GM21360 (cell line): ENCODE measurements around the gene VARS2.
"Not testable (repeated sequence)": the region's sequence is repeated elsewhere in the genome, so short reads cannot be mapped to it uniquely, and the experiment has no call there.

Experiments used
- ATAC-seq: cut with Tn5 transposase; IDR thresholded peaks from one replicate; pipeline ENCODE4 v1.9.1; 2021; ENCODE audit warnings: mild to moderate bottlenecking, moderate library complexity; ENCODE audit not compliant: unreplicated experiment

VARS2 gene

DNA sequence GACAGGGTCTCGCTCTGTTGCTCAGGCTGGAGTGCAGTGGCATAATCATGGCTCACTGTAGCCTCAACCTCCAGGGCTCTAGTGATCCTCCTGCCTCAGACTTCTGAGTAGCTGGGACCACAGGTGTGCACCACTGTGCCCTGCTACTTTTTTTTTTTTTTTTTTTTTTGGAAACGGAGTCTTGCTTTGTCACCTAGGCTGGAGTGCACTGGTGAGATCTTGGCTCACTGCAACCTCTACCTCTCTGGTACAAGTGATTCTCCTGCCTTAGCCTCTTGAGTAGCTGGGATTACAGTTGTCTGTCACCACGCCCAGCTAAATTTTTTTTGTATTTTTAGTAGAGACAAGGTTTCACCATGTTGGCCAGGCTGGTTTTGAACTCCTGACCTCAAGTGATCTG, 13.0 kb downstream of the VARS2 start:
- ATAC-seq = not testable (repeated sequence)

DNA sequence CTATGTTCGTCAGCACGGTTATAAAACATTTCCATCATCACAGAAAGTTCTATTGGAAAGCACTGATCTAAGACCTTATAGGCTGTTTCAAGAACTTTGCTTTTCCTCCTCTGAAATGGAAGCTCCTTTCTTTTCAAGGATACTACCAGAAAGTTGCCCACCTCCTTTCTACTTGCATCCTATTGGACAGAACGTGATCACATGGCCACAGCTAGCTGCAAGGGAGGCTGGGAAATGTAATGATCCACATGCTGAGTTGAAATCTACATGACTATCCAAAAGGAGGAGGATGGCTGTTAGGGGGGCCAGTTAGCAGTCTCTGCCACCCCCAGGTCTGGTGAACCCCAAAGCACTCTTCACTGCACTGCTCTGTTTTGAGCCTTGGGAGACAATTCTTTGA, 14.6 kb downstream of the VARS2 start:
- no peak for ATAC-seq

DNA sequence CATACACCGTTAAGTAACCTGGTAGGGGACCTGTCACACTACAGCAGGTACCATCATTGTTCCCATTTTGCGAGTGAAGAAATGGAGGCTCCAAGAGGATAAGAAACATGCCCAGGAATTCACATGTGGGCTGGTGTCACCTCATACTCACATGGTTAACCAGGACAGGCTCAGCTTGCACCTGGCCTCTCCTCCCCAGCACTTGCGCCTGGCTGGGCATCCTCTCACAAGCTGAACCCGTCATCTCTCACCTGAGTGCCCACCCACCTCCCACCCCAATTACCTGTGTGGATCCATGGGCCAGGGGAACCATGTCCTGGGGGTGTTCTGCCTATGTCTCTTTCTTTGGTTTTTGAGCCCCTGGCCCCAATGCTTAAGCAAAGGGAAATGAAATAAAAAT, 16.5 kb downstream of the VARS2 start:
- no peak for ATAC-seq

DNA sequence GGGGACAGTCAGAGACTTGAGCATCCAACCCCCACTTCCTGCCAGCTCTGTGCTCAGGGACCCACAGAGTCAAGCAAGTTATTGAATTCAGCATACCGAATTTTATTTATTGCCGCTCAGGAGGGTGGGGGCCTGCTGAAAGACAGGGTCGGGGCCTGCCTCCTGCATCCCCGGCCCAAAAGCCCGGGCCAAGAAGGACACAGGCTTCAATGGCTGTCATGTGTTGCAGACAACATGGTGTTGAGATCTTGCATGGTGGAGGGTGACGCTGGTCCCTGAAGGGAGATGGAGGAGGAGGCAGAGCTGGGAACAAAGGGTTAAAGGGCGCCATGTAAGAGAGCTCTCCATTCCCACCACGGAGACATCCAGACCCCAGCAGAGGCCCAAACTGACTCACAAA, 17.2 kb downstream of the VARS2 start:
- no peak for ATAC-seq

DNA sequence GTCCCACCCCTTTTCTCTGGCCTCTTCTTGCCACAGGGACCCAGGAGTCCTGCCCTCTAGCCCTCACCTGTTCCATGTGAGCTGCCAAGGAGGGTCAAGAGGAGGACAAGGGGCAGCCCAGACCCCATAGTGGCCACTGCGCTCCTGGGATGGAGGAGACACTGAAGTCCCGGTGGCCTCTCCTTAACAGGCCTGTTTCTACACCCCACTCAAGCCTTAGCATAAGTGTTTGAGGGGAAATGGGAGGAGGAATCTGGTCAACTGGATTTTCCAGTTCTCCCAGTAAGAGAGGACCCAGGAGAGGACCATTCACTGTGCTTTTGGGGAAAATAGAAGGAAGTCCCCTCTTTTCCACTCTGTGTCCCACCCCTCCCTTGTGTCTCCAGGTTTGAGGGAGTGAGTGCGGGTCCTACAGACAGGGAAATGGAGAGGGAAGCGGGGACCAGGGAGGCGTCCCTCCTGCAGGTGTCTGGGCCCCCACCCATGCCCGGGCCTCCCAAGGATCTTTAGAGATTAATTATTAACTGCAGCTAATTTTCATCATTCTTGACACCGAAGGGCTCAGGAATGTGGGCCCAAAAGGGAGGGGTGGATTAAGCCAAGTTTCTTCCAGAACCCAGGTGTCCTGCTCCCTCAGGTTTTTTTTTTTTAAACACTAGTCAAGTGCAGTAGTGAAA, 18.1 kb downstream of the VARS2 start, which contains the start of gene SFTA2:
Gene SFTA2, minus strand, starts transcription at position 202 of the 677 bp plus-strand sequence. Its CDS starts 74 bp downstream, at position 128.
- ATAC-seq = no peak

DNA sequence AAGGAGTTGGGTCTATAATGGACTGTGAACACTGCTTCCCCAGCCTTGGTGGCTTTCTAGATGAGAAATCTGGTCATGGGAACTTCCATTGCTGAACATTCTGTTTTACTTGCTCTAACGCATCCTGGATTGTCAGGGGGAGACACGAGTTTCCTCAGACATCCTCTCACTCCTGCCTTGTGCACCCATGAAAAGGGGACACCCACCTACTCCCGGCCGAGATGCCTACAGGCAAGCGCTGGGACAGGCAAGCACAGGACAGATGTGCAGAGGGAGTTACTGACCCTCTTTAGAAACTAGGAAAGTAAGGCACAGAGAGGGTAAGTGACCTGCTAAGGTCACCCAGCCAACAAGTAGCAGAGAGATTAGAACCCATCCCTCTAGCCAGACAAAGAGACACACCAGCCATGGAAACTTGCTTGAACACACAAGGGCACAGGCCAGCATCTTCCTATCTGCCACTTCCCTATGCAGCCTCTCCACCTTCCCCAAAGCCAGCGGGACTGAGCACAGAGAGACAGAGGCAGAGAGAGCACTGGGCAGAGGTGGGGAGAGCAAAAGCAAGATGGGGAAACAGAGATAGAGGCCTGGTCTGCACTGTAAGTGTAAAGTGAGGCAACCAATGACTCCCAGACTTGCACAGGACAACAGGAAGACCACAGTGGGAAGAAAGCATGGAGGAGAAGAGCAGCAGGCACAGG, 18.8 kb downstream of the VARS2 start:
- no peak for ATAC-seq

DNA sequence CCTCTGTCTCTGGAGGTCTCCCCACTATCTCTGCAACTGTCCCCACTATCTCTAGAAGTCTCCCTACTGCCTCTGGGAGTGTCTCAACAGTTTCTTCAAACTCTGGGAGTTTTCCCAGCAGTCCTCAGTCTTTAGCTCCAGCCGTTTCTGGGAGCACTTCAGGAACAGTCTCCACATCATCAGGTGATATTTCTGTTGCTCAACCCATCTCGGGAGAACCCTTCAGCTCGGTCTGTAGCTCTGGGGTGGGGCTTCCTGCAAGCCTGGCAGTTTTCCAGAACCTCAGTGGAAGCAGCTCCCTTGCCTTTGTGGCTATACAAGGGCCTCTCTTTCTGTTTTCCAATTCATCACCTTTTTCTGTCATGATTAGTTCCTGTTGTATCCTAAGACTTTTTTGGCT, 21.0 kb downstream of the VARS2 start:
- ATAC-seq = no peak

DNA sequence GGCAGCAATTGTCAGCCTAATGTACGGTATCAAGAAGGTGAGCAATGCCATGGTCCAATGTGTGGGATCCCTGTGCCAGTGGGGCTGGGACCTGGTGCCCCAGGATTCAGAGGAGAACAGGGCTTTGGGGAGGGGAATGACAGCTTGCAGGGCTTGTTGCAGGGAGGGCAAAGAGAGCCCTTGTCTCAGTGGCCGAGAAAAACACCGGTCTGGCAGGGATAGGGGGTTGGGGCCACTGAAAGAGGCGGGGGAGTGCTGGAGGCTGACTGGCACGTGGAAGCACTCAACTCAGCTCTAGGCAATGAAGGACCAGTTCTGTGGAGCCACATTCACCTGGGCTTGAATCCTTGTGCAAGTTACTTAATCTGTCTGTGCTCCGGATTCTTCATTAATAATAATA, 23.2 kb downstream of the VARS2 start:
- ATAC-seq = no peak

DNA sequence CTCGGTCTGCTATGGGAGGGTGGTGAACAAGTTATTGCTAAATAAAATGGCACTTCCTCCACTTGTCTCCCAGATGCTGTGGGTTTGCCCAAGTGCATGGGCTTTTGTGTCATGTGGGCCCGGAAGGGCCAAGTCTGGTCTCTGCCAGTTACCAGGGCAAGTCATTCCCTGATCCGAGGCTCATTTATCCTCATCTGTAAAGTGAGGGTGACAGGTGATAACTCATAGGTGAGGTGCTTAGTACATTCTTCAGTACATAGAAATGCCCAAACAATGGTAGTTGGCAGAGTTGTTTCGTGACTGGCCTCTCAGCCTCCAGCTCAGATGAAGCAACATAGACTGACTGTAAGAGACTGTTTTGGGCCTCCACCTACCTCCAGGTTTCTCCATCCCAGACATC, 24.7 kb downstream of the VARS2 start:
- no peak for ATAC-seq

DNA sequence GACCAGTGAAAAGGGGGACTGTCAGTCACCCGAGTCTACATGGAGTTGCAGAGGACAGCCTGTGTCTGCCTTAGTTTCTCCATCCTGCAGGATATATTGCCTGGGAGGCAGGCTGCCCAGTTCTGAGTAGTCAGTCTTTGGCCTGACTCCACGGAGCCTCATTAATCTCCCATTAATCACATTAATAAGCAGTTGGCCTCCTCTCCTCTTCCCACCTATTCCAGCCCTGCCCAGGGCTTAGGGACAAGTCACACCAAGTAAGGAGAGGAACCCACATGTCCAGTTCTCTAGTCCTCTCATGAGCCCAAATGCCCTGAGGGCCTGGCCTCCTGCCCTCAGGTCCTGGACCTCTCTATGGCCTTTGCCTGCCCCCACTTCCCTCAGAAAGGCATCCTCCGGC, 25.4 kb downstream of the VARS2 start:
- no peak for ATAC-seq

DNA sequence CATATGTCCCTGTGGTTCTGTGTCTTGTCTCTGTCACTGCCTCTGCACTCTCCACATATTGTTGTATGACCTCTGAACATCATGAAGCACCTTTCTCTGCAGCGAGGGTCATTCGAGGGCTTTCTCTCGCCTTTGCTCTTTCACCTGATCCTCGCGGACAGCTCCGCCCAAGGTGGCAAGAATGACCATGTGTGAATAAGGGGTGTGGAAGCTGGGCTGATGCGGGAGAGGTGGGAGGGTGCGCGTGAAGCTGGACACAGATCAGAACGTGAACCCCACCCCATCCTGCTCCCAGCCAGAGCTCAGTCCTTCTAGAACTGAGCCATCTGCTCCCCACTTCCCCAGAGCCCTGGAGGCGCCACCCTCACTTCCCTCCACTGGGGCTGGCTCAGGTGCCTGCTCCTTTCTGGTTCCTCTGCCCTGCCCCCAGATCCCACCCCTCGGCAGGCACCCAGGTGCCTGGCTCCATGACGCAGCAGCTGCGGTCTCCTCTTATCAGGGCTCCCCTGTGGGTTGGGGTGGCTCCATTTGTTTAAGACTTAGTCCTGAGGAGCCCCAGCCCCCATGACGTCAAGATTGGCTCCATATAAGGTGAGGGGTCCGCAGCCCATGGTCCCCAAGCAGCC, 26.4 kb downstream of the VARS2 start, which contains the start of gene MUCL3:
Gene MUCL3, plus strand, starts transcription at position 613 of the 626 bp plus-strand sequence. CDS start 27 bp downstream, outside the sequence.
- no peak for ATAC-seq

DNA sequence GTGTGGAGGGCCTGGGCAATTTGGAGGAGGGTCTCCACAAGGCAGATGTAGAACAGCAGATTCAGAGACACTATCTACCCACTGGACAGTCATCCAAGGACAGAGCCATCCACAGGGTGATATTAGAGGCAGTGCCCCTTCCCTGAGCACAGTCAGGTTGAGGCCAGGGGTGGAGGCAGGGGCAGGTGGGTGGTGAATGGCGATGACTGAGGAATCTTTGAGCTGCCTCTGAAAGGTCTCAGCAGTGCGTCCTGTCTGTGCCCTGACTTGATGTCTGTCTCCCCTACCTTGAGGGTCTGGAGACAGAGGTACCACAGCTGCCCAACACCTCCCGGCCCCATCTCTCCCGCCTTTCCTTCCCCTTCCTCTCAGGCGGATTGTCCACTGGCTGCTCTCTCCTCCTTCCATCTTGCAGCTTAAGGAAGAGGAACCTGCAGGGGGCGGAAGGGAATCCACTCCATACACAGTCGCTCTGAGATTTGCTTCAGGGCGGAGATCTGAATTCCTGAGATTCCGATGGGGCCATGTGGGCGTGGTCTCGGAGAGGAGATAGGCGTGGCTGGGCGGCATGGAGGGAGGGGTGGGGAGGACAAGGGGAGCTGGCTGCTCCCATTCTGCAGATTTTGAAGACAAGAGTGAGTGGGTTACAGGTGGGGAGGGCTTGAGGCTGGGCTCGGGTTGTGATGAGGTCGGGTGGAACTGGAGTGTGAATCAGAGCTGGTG, 28.5 kb downstream of the VARS2 start:
- no peak for ATAC-seq

DNA sequence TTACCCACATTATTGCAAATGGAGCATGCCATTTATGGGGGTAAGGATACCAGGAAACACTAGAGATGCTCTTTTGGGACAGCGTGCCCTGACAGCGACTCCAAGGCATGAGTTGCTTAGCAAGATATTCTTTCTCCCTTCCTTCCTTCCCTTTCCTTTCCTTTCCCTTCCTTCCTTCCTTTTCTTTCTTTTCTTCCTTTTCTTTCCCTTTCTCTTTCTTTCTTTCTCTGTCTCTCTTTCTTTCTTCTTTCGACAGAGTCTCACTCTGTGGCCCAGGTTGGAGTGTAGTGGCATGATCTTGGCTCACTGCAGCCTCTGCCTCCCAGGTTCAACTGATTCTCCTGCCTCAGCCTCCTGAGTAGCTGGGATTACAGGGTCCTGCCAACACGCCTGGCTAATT, 30.0 kb downstream of the VARS2 start:
- no peak for ATAC-seq

DNA sequence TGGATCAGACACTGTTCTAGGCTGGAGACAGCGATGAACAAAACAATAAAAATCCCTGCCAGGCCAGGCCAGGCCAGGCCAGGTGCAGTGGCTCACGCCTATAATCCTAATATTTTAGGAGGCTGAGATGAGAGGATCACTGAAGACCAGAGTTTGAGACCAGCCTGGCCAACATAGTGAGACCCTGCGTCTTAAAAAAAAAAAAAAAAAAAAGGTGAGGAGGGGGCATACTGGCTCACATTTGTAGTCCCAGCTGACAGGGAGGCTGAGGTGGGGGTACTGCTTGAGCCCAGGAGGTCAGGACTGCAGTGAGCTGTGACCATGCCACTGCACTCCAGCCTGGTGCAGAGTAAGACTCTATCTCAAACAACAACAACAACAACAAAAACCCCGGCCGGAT, 31.2 kb downstream of the VARS2 start:
- no peak for ATAC-seq

DNA sequence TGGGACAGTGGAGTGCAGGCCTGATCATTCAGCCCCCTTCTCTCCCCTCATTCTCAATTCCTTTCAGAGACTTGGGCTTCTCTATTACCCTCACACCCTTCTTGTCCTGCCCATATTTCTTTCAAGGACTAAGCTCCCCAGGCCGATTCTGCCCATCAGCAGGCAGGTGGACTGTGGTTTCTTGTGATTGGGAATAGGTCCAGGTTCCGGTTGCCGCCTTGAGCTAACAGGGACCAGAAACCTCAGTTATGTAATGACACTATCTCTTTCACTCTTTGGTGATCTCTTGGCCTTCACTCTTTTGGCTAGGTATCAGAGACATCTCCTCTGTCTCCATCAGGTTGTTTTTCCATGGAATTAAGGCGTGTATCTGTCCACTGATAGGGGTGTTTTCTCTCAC, 33.2 kb downstream of the VARS2 start:
- no peak for ATAC-seq

DNA sequence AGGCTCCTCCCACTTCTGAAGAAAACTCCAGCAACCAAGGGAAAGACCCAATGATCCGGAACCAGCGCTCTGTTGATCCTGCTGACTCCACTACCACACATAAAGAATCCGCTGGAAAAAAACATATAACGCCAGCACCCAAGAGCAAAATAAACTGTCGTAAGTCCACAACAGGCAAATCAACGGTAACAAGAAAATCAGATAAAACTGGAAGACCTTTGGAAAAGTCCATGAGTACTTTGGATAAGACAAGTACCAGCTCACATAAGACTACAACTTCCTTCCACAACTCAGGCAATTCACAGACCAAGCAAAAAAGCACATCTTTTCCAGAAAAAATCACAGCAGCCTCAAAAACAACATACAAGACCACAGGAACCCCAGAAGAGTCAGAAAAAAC, 34.8 kb downstream of the VARS2 start:
- ATAC-seq = no peak

DNA sequence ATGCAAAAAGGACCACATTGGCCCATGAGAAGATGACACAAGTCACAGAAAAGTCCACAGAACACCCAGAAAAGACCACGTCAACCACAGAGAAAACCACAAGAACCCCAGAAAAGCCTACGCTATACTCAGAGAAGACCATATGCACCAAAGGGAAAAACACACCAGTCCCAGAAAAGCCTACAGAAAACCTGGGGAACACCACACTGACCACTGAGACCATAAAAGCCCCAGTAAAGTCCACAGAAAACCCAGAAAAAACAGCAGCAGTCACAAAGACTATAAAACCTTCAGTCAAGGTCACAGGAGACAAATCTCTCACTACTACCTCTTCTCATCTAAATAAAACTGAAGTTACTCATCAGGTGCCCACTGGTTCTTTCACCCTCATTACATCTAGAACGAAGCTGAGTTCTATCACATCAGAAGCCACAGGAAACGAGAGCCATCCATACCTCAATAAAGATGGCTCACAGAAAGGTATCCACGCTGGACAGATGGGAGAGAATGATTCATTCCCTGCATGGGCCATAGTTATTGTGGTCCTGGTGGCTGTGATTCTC, 38.0 kb downstream of the VARS2 start:
- no peak for ATAC-seq

DNA sequence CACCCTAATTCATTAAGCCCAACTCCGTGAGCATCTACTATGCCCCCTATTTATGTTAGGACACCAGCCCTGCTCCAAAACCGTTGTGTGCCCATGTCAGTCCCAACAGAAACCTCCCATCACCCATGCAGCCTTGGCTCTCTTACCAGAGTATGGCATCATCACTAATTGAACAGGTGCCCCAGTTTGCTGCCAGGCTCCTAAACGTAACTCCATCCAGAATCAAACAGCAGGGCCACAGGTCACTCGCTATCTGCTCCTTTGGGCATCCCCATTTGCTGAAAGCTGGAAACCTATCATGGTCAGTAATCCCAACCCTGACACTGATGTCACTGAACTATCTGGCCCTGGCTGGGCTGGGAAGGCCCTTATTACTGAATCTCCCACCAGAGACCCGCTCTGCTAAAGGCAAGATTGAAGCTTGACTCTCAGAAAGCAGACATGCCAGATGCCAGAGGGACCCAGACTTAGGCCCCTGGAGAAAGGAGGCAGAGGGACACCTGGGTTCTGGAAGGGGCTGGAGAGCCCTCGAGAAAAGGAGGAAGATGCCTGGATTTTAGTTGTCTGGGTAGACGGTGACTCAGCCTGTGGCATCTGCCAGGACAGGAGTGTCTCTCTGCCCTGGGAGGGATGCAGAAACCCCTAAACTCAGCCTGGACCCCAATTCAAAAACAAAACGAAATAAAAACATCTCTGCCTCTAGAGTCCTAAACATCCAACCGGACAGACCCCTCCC, 40.8 kb downstream of the VARS2 start:
- no peak for ATAC-seq

DNA sequence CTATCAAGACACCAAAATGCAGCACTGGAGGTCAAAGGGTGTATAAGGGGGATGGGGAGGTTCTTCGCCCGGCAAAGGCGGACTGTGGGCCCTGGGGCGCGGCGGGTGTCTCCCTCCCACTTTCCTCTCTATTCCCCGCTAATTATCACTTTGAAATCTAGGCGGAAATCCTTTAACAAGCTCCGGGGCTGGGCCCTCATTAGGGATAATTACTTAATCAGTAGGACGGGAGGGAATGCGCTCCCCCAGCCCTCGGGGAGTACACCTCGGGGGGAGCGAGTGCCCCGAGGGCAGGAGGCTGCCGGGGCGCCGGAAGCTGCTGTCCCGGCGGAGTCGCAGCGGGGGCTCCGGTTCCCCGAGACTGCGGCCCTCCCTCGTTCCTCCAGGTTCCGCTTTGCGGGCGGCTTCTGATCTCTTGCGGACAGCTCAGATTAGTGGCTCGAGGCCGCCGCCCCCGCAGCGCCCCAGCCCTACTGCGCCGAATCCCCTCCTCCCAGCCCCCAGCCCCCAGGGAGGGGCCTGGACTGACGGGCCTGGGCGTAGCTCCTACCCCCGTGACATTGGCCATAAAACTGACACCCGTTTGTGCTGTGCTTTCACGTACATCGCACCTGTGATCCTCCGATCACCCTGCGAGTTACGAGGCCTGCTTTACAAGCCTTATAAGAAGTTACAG, 41.5 kb downstream of the VARS2 start:
- ATAC-seq = no peak

DNA sequence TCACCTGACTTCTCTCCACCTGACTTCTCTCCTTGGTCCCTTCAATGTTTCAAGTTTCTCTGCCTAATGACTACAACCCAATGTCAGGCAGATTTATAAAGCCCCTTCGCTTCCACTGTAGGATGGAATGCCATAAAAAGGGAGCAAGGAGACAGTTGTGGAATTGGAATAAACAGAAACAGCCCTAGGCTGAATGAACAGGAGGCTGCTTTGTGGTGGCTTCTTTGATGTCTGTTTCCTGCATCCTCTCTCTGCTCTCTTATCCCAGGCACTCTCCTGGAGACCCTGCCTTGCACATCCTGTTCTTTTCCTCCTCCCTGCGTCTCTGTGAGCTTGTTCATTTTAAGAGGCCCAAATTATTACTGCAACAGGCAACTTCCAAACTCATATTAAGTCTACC, 43.7 kb downstream of the VARS2 start:
- no peak for ATAC-seq
